Stimulated activated CD8-positive, alpha-beta memory T cell treated with anti-CD3 and anti-CD28 coated beads, Interleukin-12 subunit alpha, Interleukin-12 subunit beta, amount 100 ng/mL, for 24 hours (primary cell): ENCODE measurements around the gene SIRT7.
A peak's percentile ranks its signal among the peaks of the same experiment; 100 is the strongest.

Source experiments
- DNase-seq: peaks from one replicate; pipeline ENCODE4 v3.0.0-alpha.2; 2020; ENCODE audit errors: extremely low read depth

SIRT7 gene

DNA sequence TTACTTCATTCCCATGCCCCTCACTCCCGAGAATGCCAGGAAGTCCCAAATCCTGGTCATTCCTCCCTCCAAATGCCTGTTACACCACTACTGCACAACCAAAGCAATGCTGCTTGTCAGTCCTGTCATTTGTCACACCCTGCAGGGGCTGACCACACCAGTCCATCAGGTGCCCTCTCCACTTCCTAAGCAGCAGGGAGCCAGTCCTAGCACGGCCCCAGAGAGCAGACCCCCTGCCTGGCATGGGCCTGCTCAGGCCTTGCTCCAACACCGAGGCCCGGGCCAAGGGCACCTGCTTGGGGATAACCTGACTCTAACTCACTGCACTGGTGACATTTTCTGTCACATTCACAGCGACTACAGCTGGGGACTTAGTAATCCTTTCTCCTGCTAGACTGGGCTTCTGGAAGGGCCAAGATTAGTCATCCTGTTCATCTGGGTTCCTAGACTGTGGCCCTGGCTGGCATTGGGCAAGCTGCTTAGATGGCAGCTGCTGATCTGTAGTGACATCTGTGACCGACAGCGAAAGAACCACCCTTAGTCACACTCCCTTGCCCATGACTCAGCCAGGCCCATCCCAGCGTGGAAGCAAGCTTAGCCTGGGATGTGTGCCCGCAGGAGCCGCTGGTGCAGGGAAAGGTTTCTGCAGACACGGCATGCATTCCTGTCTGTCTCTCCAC lies 32.0 kb downstream of the SIRT7 start:
- no peak for DNase-seq

DNA sequence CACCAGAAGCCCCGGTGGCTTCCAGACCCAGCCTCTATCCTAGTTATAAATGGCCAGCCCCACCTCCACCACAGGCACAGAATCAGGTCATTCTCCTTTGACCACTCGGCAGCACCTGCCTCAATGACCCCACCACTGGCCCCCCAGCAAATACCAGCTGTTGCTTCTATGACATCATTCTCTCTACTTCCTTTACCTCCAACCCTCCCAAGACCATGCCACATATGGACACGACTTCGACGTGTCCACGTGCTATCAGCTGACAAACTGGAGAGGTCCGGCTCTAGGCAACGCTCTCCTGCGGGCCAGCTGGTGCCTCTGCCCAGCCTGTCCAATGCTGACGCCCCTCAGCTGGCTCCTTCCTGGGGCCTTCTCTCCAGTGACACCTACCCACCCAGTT lies 32.5 kb downstream of the SIRT7 start:
- no peak for DNase-seq

DNA sequence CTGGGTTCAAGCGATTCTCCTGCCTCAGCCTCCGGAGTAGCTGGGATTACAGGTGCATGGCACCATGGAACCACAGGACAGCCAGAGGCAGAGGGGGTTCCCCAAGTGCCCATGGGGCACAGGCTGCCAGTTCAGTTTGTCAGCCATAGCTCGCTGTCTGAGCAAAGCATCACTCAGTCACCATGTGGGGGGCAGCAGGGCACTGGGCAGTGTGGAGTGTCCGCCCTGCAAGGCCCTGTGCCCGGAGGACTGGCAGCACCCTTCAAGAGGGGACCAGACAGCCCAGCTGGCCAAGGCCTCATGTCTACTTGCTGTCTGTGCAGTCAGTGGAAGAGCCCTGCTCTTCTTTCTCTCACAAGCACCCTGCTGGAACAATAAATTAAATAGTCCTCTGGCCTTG lies 33.0 kb downstream of the SIRT7 start:
- no peak for DNase-seq

DNA sequence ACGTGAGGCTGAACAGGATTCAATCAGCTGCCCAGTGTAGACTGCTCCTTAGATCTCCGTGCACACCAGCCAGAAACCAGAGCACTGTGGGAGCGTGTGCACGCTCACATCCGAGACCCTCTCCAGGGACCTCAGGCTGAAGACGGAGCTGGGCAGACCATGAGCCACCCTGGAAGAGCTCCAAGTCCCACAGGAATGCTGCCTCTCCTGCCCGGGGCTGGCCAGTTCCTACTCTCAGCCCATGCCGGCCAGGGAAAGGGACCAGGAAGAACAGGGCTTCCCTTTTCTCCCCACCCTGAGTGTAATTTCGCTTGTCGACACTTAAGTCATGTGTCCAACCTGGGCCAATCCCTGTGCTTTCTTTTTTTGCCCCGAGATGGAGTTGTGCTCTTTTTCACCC lies 33.5 kb downstream of the SIRT7 start:
- DNase-seq, result no peak

DNA sequence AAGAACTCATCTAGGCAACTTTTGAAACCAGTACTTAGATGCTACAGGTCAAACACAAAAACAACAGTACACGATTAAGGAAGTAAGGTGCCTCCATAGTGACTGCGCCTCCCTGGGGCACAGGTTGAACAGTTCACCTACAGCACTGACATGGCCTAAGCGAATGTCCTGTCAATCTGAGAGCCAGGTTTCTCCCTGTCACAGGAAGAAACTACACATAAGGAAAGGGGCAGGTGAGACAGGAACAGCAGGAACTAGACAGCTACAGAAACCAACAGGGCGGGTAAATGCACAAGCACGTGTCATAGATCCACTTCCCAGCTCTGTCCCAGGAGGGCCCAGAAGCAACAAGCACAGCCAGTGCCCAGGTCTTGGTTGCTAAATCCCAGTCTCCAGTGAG lies 38.9 kb downstream of the SIRT7 start:
- DNase-seq, result no peak

DNA sequence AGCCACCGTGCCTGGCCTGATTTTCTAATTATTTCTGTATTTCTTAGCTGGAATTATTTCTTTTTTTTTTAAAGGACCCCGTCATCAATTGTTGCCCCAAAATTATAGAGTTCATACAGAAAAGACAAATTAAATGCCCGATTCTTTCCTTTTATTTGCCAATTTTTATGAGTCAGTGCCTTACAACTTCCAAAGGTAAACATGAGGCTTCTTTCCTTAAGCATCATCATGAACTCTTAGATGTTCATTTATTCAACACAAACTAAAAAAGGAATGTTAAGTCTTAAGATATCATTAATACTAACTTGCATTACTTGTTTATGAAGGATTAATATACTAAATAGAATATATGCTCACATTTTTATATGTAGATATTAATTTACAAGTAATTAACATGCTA lies 39.7 kb downstream of the SIRT7 start:
- DNase-seq, result no peak

DNA sequence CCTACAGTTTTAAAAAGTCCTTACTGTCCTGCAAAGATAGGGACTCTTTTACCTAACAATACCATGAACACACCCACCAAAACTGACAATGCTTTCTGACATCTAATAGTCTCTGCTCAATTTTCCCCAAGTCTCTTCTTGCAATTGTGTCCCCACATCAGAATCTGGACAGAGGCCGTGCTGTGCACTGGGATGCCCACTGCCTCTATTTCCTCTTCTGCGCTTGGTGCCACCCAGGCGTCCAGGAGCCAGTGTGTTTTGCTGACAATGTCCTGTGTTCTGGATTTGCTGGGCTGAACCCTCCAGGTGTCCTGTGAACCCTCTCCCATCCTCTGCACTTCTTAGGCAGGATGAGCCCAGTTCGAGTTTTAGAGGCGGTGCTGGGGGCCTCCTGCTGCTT lies 40.4 kb downstream of the SIRT7 start:
- DNase-seq, result no peak

DNA sequence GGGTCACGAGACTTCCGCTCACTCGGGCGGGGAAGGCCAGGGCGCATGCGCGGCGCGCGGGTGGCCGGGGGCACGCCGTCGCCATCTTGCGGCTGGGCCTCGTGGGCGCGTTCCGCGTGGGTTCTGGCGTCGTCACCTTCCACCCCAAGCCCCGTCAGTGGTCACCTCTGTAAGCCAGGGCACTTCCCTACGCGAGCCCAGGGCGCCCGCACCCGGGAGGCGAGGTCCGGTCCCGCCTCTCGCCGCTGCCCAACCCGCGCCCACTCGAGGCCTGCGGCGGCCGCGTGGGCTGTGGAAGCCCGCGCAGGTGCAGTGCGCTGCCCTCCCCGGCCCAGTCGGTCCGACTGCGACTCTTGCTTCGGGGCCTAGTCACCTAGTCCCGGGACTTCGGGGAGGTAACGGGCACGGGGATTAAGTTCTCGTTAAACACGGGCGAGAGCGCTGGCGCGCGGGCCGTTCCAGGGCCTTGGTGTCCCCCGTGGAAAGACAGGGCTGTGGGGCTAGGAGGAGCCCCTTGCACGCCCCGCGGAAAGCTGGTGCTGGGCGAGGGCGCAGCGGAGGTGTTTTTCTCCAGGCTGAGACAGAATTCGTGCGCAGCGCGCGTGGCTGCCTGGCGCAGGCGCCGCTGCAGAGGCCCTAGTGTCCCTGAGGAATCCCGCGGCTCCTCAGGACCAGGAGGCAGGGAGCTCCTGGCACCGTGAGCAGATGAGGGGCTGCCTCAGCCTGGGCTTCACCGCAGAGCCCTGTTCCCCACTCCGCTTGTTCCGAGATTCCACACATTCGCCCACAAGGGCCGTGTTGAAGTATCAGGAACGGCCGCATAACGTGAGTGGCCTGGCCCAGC lies 46.4 kb downstream of the SIRT7 start:
- DNase-seq, result peak; percentile 90

DNA sequence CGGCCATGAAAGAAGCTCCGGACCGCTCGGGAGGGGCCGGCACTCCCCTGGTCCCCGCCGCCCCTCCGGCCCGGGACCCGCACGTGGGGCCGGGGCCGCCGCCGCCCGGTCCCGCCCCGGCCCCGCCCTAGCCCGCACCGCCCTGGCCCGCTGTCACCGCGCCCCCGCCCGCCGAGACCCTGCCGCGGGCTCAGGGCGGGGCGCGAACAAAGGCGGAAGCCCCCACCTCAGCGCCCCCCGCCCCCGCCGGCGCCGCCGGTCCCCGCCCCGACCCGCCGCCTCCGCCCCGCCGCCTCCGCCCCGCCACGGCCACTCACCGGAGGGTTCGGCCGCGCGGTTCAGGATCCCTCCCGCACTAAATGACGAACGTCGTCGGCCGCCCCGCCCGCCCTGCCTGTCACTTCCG lies 47.0 kb downstream of the SIRT7 start, which contains the start of gene ARHGDIA:
ARHGDIA (minus strand) TSS at position 357 of the 406 bp plus-strand sequence. CDS start 1,407 bp downstream, outside the sequence.
- no peak for DNase-seq

DNA sequence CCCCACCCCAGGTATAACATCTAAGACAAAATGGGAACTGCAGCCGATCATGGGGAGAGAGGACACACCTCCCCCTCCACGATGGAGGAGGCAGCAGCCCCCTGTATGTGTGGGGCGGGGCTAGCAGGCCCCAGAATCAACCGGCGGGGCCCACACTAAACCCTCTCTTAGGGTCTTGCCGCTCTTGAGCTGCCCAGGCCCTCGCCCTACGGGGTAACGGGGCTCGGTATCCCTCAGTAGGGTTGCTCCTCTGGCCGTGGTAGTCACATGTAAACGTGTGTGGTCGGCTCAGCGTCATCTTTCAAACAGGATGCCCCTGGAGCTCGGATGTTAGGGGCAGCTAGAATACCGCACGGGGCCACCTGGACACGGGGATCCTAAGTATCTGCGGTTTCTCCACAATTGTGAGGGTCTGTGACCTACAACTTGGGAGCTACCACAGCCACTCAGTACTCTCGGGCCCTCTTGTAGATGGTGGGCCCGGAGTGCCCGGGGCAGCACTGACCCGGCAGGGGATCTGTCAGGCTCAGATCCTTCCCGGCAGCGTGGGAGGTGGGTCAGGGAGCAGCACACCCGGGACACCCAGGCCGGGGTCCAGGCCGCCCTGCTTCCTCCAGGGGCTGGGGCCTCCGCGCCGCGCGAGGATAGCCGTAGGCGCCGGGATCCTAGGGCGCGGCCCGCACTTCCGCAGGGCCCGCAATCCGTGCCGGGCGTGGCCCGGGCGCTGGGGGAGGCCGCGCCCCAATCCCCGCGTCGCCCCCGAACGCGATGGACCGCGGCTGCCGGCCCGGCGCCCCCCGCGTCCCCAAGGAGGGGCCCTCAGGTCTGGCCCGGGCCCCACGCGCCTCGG lies 47.6 kb downstream of the SIRT7 start:
- no peak for DNase-seq

DNA sequence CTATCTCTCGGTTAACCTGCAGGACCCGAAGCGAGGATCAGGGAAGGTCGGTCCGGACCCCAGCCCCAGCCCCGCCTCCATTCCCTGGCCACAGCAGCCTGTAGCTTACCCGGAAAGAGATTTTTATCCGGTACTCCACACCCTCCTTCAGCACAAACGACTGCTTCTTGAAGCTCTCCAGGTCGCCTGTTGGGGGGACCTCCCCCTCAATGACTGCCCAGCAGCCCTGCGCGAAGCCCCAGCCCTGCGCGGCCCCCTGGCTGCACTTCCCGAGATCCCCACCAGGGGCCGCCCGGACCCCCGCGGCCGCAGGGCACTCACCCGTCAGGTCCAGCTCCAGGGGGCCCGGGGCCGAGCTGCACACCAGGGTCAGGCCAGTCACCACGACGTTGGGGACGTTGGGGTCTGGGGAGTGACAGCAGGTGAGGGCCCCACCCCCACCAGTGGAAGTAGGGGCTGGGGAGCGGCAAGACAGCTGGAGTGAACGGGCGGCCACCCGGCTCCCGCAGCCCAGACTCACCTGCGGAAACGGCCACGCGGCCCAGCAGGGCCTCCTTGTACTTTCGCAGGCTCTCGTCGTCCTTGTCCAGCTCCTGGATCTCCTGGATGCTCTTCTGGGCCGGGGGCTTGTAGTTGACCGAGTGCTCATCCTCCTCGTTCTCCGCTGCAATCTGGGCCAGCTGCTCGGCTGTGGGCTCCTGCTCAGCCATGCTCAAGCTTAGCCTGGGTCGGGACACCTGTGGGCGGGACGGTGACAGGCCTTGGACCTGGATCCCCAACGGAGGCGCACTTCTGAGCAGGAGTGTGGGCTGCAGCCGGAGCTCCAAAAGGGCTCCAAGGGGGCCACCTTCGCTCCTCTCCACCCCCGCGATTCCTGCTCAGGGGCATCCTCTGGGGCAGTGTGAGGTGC lies 48.5 kb downstream of the SIRT7 start:
- DNase-seq, result no peak

DNA sequence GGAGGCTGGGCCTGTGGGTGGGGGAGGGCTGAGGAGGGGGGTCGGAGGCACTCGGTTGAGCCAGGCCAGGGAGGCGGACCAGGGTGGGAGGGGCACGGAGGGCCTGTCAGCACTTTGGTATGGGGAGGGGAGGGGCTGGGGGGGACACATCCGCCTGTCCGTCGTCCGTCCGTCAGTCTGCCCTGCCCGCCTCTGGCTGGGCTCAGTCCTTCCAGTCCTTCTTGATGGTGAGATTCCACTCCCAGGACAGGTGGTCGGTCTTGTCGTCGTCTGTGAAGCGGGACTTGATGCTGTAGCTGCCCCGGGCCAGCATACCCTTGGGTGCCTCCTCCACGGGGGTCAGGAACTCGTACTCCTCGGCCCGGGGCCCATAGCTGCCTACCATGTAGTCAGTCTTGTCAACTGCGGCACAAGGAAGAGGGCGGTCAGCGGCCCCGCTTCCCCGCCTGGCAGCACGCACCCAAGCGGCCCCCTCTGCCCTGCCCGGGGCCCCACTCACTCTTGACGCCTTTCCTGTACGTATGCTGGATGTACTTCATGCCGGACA lies 49.2 kb downstream of the SIRT7 start:
- DNase-seq, result no peak

DNA sequence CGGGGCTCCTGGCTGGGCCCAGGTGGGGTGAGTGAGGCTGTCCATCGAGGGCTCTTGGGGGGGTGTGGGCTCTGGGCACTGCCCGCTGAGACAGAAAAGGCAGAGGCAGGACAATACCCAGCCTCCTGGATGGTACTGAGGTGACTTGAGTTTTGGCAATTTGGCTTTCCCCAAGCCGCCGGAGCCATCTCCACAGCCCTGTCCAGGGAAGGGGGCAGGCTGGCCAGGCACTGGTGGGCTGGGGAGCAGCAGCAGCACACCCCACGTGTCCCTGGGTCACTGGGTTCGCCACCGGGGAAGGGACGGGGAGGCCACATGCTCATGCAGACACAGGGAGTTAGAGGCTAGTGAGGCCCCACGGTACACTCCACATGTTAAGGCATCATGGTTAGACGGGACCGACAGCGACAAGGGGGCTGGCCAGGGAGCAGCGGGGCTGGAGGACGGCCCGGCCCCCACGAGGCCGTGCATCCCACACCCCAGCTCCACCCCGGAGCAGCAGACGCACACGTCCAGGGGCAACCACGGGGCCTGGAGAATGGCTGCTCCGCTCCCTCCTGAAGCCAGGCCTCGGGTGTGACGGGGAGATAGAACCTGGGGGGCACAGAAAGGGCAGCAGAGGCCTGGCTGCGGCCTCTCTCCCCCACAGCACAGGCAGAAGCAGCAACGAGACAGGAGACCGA lies 49.8 kb downstream of the SIRT7 start:
- DNase-seq, result no peak

DNA sequence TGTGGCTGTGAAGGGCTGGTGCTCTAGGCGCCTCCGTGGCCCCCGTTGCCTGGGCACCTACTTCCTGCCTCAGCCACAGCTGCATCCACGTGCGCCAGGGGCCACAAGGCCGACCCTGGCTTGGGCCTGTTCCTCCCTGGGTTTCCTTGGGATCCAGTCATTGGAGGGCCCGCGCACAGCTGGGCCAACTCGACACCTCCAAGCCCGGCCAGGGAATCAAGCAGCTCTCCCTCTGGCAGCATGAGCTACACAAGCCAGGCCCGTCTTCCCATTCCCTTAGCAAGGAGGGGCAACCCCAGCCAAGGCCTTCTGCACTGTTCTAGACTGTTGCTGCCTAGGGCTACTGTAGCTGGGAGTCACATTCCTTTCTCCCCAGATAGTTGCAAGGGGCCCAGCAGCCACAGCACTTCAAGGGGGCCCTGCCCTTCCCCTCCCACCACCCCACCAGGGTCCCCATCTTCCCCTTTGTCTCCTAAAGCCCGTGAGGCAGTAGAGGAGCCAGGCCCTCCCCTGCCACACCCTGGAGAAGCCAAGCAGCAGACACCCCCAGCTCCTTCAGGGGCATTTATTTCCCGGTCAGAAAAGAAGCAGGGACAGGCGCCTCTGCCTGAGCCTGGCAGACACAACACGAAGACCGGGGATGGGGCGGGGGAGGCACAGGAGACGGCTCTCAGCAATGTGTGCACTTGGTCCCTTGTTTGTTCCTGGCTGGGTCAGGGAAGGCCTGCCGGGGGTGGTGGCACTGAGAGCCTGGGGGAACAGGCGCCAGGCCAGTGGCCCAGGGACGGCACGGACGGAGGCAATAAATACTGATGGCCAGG lies 50.6 kb downstream of the SIRT7 start:
- DNase-seq, result no peak

DNA sequence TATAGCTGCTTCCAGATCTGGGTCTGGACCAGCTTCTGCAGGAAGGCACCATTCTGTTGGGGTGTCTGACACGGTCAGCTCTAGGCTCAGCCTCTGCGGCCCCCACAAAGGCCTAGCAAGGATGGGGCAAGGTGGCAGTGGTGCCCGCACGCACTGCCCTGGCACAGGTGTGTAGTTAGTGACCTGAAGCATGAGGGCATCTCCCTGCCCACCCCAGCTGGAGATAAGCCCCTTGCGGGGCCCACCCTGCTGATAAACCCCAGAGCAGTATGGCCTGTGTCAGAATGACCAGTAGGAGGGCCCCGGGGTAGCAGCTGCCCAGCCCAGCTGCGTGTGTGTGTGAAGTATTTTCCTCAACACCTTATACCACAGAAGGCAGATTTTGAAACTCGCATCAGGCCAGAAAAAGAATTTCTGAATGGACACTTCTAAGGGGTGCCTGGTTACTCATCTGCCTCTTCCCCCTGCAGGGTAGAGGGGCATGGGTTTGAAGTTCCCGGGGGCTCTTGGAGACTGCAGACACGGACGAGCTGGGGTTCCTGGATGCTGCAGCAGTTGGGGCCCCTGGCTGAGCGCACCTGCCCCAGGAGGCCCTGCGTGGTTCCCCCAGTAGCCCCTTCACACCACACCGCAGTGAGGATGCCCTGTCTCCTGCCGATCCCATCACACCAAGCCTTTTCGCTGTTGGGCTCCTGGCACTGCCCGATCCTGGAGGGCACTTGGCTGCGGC lies 51.4 kb downstream of the SIRT7 start:
- DNase-seq, result no peak

DNA sequence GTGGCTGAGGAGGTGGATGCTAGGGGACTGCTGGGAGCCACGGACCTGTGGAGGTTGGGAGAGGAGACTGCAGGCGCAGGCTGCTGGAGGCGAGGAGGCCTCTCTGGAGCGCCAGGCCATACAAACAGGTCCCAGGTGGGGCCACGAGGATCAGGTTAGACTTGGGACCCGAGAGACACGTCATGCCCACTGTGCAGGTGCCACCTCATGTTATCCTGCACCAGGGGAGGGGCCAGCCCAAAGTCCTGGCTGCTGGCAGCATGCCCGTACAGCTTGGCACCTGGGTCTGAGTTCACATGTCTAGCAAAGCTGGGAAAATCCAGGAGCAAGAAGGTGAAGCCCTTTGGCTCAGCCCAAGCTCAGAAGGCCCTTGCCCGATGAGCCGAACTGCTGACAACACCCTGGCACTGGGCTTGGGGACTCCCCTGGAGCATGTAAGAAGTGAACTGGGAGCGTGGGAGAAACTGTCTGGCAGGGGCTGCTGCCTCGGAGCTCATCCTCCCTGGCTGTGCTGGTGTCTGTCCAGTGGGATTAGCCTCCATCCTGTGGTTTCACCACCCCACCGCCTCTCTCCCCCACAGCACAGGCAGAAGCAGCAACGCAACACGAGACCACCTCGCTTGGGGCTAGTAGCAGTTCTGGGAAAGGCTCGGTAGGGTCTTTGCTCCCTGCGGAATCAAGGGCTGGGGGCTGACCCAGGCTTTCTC lies 52.1 kb downstream of the SIRT7 start:
- DNase-seq, result no peak

DNA sequence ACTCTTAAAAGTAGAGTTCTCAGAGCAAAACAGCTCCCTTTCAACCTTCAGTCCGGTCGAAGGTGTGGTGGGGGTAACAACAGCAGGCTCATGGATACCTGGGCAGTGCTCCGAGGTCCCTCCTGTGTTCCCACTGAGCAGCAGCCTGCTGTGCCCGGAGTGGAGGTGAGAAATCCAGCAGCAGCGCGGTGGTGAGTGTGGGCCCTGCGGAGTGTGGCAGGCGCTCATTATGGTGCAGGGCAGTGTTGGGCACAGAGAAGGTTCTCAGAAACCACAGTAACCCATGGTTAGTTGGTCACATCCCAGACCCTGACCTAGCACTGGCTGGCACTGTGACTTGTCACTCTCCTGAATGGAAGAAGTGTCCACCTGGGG lies 52.6 kb downstream of the SIRT7 start:
- no peak for DNase-seq
